ENCODE measurements around the gene GET3. TPM values are rescaled to one million over a fixed set of nuclear protein-coding genes. Genes with fewer than 3 reads are reported as not detected.
A peak's percentile ranks its signal among the peaks of the same experiment; 100 is the strongest.

Gene GET3
- total RNA-seq, 1 donor from 2014 or later = 64.8 TPM

DNA sequence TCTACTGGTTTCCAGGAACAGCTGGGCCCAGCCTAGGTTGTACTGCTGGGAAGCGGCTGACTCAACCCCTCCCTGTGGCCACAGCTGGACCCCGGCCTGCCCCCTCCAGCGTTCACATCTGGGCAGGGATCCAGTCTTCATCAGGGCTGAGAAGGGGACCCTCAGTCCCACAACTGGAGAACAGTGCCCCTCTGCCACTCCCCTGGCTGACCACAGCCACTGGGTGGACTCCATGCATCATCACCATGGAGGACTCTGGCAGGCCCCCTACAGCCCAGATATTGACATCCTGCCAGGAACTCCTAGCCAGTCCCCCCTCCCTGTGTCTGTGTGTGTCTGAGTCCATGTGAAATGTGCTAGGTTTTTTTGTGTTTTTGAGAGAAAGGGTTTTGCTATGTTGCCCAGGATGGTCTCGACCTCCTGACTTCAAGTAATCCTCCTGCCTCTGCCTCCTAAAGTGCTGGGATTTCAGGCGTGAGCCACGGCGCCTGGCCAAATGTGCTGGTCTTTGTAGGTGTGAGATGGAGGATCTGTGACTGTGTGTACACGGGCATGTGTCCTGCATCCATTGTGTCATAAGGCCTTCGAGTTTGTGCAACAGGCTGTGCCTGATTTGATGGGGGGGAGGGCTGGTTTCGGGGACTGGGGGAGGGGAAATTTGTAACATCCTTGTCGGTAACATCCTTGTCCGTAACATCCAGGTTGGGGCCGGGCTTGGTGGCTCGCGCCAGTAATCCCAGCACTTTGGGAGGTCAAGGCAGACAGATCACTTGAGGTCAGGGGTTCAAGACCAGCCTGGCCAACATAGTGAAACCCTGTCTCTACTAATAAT is 42.1 kb downstream of the GET3 start:
- DNase-seq (ENCODE audit: low spot score) = no peak

DNA sequence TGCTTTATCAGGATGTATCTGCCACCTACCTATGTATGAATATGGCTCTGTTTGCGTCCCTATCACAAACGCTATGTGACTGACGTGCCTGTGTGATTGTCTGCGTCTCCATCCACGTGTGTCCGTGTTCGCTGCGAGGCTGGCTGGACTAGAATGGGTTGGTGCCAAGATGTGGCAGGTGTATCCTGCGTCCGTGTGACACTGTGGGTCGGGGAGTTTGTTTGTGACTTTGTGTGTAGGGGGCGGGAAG is 44.8 kb downstream of the GET3 start:
- DNase-seq (ENCODE audit: low spot score) = no peak

DNA sequence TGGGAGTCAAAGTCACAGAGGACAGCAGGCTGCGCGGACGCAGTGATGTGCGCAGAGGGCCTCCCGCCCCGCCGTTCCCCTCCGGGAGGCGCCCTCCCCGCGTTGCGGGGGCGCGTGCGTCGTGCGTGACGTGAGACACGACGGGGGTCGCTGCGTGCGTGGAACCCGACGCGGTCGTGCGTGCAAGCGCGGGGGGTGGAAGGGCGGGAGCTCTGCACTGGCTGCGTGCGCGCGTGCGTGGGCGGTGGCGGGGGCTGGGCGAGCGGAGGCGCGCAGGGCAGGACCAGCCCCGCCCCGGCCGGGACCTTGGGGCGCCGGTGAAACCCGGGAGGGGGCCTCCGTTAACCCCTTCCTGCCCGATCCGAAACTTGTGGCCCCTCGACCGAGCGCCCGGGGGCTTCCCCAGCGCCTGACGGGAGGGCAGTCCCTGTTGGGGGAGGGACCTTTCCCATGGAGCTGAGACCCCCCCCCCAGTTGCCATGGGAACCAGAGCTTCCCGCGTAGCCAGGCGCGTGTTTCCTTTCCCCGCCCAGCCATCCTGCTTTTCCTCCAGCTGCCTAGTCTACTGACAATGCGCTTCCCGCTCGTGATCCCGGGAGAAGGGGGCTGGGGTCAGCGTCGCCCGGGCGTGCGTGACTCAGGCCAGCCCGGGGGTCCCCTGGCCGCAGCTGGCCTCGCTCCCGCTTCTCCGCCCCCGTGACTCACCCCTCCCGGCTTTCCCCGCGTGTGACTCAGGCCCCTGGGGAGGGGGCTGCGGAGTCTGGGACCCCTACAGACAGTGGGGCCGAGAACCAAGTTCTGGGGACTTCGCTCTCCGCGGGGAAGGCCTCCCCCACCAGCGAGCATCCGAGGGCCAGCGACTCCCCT is 45.4 kb downstream of the GET3 start:
- peak; percentile 83 for DNase-seq (ENCODE audit: low spot score)

DNA sequence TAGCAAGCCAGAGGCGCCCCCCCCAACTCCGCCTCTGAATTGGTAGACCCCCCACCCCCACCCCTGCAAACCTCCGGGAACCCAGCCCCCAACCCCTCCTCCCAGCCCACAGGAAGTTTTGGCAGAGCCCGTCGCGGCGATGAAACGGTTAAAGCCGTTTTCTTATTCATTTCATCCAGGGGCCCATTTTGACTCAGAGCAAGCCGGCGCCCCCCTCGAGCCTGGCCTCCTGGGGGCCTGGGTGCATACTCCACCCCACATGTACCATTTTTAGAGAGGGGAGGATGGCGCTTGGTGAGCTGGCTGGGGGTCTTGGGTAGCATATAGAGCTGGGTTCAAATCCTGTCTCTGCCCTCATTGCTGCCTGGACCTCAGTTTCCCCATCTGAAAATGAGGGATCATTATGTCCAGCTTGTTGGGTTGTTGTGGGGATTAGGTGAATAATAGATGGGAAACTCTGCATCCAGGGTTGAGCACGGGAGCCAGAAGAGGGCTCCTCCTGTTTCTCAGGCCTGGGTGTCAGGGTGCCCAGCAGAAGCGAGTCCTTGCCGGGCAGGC is 46.1 kb downstream of the GET3 start:
- DNase-seq (ENCODE audit: low spot score) = no peak

DNA sequence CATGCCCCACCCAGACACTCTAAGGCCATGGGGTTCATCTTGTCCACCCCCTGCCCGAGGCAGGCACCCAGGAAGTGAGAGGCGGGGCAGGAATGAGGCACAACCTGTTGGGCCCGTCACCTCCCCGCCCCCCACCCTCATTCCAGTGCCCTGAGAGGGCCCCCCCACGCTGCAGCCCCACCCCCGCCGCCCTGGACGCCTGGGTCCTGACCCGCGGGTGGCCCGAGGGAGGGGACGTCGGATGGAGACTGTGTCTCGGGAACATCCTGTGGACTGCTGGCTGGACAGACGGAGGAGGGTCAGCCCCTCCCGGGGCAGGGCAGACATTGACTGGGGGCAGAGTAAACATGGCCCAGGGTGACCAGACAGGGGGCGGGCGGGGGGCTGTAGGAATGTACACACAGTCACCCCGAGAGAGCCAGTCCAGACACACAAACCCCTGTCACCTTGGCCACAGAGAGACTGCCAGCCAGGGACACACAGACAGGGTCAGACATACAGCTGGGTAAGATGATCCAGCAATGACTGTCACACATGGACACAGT is 46.6 kb downstream of the GET3 start:
- DNase-seq (ENCODE audit: low spot score) = peak; percentile 35

DNA sequence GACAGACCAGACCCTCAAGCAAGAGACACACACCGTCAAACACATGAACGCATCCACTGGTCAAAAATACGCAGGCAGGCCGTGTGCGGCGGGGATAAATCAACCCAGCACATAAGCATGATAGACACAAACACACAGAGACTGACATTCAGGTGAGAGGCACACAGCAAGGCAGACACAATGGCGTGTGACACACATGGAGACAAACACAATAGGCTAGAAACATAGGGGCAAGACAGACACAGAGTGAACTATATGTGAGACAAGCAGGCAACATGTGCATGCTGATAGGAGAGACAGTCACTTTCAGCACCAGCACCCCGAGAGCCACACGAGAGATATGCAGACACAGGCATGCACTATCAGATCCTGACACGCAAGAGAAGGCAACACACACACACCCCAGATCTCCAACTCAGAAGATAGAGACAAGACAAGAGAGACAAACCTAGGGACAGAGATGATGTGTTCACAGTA is 47.1 kb downstream of the GET3 start:
- DNase-seq (ENCODE audit: low spot score) = no peak

DNA sequence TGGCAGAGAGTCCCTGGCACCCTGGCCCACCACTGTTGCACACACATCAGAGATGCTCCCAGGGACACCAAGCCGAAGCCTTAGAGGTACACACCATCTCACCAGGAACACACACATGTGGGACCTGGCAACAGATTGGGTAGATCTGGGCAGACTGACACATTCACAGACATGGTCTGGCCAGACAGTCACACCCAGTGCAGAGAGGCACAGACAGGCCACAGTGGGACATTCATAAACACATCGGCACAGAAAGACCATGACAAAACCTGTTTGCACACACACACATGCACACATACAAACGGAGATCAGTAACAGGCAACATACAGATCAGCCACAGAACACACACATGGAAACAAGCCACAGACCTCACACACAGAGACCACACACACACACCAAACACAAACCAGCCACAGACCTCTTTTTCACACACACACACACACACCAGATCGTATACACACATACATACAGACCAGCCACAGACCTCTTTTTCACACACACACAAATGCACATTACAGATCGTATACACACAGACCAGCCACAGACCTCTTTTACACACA is 47.7 kb downstream of the GET3 start:
- no peak for DNase-seq (ENCODE audit: low spot score)

DNA sequence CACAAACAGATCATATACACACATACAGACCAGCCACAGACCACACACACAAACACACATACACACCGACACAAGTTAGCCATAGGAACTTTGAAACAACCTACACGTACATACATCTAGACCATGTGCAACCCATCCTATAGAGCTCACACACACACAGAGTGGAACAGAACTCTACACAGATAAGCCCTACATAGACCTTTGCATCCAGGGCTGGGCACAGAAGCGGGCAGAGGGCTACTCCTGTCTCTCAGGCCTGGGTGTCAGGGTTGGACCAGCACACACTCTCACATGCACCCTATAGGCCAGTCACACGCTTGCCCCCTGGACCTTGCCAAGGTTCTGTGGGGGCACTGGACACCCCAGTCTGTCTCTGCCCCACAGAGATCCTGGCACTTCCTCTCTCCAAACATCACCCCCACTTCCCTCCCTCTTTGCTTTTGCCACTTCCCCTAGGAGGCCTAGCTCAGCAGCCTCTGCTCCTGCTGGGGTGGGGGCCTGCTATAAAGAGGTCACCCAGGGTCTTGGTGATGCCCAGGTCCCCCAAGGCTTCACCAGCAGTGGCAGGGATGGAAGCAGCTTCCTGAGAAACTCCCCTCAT is 48.2 kb downstream of the GET3 start:
- peak; percentile 28 for DNase-seq (ENCODE audit: low spot score)

DNA sequence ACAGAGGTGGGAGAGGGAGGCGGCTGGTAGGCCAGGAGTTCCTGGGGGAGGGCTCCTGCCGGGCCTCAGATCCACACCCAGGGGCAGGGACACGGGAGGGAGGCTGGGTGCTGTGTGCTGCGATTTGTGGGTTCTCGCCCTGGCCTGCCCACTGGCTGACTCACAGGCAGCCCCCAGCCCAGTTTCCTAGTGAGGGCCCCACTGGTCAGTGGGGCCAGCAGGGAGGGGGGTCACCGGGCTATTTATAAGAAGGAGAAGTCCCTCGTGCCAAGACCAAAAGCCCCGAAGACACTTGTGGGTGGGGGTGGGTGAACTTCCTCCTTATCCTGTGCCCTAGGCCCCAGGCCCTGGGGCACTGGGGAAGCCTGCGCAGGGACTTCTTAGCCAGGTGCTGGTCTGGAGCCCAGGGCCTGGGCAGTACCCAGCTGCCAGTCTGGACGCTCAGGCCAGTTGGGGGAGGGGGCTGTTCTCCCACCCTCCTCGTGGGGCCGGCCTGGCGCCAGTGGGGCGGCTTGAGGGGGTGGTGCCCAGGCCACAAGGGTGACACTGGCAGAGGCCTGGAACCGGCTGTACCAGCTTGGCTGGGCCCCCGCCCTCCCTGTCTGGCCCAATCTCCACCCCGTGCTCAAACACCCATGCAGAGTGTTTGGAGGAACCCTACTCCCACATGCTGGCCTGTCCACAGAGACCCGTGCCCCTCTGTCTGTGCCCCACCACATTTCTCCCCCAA is 49.0 kb downstream of the GET3 start:
- DNase-seq (ENCODE audit: low spot score) = peak; percentile 58

DNA sequence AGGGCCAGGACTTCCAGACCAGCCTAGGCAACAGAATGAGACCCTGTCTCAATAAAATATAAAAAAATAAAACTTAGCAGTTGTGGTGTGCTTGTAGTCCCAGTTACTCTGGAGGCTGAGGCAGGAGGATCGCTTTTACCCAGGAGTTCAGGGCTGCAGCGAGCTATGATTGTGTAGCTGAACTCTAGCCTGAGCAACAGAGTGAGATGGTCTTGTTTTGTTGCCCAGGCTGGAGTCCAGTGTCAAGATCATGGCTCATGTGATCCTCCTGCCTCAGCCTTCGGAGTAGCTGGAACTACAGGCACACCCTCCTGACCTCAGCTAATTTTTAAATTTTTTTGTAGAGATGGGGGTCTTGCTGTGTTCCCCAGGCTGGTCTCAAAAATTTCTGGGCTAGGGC is 49.7 kb downstream of the GET3 start:
- no peak for DNase-seq (ENCODE audit: low spot score)

DNA sequence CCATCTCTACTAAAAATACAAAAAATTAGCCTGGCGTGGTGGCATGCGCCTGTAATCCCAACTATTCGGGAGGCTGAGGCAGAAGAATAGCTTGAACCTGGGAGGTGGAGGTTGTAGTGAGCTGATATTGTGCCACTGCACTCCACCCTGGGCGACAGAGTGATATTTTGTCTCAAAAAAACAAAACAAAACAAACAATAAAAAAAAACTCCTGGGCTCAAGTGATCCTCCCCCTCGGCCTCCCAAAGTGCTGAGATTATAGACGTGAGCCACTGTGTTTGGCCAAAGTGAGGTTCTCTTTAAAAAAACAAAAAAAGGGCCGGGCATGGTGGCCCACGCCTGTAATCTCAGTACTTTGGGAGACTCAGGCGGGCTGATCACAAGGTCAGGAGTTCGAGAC is 50.2 kb downstream of the GET3 start:
- DNase-seq (ENCODE audit: low spot score) = no peak

DNA sequence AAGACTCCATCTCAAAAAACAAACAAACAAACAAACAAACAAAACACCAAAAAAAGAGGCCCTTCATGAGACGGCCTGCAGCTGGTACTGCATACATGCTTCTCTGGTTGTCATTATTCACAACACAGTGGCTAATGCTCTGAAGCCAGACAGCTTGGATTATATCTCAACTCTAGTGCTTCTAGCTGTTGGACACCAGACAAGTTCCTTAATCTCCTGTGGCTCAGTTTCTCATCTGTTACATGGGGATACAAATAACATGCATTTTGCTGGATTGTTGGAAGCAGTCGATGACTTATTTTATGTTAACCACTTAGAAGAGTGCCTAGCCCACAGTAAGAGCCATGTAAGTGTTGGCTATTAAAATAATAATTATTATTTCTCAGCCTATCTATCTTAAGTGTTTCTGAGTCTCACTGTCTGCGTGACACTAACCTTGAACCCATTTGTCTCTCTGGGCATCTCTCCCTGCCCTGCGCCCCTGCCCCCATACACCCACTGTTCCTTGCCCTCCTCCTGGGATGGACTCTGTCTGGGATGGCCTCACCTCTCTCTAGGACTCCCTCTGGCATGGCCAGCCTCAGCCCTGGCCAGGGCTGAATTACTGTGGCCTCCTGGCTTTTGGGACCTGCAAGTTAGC is 50.9 kb downstream of the GET3 start:
- no peak for DNase-seq (ENCODE audit: low spot score)

DNA sequence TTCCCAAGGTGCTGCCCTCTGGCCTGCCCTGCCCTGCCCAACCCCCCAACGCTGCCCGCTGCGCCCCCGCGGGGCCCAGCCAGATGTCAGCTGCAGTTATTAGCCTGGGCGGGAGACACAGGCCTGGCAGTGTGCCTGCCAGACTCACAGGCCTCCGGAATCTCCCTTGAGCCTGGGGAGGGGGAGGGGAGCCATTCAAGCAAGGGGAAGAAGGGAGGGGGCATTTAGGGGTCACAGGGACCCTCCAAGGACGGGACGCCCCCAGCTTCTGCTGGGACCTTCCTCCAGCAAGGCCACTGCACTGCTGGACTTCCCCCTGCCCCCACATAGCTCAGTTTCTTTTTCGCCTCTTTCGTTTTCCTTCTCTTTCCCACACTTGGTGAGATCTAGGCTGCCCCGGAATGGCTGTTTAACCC is 51.4 kb downstream of the GET3 start:
- DNase-seq (ENCODE audit: low spot score) = peak; percentile 72

DNA sequence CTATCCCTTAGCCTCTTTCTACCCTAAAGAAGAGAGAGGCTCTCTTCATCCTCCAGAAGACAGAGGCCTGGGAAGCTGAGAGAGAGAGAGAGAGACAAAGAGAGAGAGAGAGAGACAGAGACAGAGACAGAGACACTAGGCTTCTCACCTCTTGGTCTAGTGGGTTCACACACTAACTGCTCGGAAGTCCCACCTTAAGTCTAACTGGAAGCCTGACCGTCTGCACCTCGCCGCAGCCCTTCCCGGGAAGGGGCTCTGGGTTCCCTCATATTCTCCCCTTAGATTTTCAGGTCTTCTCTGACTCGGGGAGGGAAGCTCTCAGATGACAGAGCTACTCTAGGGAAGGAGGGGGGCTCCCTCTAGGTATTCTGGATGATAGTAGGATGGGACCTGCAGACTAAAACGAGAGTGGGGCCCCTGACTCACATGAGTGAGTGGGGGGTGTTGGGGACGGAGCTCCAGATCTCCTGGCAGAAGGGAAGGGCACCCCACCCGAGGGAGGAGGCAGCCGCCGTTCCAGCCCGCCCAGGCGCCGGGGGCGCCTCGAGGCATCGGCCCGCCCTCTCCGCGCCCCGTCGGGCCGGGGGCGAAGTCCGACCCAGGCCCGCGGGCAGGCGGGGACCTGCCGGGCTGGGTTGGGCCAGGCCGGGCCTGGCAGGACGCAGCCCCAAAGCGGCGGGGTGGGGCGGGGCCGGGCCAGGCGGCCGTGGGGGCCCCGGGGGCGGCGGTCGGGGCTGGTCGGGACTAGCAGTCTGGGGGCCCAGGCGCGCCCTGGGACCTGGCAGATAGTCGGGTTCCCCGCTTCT is 52.0 kb downstream of the GET3 start:
- no peak for DNase-seq (ENCODE audit: low spot score)

DNA sequence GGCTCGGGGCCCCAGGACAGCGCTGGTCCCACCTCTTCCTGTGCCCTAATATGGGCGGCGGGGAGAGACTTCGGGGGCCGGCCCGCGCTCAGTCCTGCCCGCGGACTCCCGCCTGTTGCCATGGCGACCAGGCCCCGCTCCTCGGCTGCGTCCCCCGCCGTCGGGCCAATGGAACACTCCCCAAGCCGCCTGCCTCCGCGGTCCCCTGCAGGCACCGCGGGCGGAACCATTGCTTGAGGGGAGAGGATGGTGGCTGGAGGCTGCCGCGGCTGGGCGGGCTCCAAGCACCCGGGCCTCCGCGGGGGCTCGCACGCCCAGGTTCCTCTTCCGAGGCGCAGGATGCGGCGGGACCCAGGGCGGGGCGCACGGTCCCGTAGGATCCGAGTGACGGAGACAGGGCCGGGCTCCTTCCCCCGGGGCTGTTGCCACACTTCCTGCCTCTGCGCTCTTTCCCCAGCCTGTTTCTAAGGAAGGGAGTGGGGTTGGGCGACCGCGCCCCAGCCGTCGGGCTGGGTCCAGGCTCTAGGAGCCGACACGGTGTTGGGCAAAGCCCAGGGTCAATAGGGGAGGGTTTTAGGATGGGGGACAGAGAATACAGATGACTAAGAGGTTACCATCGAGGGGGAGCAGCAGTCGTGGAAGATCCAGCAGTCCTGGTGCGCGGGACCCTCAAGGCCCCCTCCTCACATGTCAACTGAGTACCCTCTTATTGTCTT is 52.8 kb downstream of the GET3 start:
- peak; percentile 95 for DNase-seq (ENCODE audit: low spot score)

DNA sequence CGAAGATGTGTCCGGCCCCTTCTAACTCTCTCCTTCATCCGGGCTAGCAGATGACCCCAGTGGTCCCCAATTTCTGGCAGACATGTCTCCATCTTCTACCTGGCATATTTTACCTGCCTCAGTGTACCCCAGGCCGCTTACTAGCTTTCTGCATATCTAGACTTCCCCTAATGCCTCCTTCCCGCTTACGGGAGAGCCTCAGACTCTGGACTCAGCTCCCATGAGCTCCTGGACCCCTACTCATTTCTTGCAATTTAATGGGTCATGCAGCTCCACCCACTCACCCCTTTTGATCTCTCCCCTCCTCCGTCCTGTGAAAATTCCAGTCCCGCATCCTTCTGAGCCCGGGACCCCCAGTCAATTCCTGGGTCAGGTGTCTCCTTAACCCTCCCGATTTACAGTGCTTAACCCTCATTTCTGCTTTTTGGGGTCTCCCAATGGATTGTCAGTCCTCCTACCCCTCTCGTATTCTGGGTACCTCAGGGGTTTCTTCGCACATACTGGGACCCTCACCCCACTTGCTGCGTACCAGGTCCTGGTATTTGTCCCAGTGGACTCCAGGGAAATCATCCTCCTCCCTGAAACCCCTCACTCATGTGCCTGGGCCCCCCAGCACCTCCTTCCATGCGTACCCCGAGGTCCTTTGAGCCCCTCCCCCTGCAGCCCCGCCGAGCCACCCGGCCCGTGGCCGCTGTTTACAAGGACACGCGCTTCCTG is 53.5 kb downstream of the GET3 start:
- DNase-seq (ENCODE audit: low spot score) = no peak

DNA sequence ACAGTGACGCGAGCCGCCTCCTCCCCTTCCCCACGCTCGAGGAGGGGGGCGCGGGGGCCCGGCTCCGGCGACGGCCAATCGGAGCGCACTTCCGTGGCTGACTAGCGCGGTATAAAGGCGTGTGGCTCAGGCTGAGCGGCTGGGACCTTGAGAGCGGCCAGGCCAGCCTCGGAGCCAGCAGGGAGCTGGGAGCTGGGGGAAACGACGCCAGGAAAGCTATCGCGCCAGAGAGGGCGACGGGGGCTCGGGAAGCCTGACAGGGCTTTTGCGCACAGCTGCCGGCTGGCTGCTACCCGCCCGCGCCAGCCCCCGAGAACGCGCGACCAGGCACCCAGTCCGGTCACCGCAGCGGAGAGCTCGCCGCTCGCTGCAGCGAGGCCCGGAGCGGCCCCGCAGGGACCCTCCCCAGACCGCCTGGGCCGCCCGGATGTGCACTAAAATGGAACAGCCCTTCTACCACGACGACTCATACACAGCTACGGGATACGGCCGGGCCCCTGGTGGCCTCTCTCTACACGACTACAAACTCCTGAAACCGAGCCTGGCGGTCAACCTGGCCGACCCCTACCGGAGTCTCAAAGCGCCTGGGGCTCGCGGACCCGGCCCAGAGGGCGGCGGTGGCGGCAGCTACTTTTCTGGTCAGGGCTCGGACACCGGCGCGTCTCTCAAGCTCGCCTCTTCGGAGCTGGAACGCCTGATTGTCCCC is 54.2 kb downstream of the GET3 start, which contains the start of gene JUNB:
TSS of gene JUNB (plus strand) at position 142 of the 706 bp plus-strand sequence. CDS start at position 428, 286 bp downstream.
- DNase-seq (ENCODE audit: low spot score) = peak; percentile 98

All from mucosa of gallbladder (tissue), 1 donor.